AG04449 (cell line): ENCODE results near the gene FCGBP.
"Not testable (repeated sequence)": the region's sequence is repeated elsewhere in the genome, so short reads cannot be mapped to it uniquely, and the experiment has no call there.

Experiments used
- CTCF ChIA-PET: fragments of 350-600 bp; formaldehyde crosslinking; extraction: SDS; loops from one replicate; lab custom pipeline; 2021; ENCODE audit warnings: antibody characterized with exemption; lab: Yijun Ruan, JAX
- POLR2A ChIA-PET: fragments of 400-600, 350-600 bp; formaldehyde crosslinking; extraction: SDS; loops from one replicate; lab custom pipeline; 2020; ENCODE audit warnings: antibody characterized with exemption, inconsistent platforms; lab: Yijun Ruan, JAX
- DNase-seq: peaks from one replicate; pipeline ENCODE4 v3.0.0-alpha.2; 2010; ENCODE audit warnings: low read depth, low spot score
- H3K4me3 ChIP-seq: 2 replicates; pipeline ENCODE4 v1.5.1; 2011; ENCODE audit warnings: low read depth, mild to moderate bottlenecking, control low read depth, low read length
- TF ChIP-seq, protein P1 (sequence below): IDR thresholded peaks from one replicate; pipeline ENCODE4 v1.5.1; 2011; ENCODE audit warnings: mild to moderate bottlenecking, moderate library complexity, low read length, control low read depth, inconsistent platforms; ENCODE audit not compliant: insufficient read depth; ENCODE audit errors: missing control alignments

FCGBP gene

GRCh38 chr19:39966617-39967016 lies 32.2 kb upstream of the FCGBP start:
- ChIA-PET POLR2A (no interaction called here), CTCF (no interaction called here)
- no peak overlapping the region for H3K4me3 ChIP-seq
- DNase-seq: no peak
- TF ChIP-seq, protein P1, sequence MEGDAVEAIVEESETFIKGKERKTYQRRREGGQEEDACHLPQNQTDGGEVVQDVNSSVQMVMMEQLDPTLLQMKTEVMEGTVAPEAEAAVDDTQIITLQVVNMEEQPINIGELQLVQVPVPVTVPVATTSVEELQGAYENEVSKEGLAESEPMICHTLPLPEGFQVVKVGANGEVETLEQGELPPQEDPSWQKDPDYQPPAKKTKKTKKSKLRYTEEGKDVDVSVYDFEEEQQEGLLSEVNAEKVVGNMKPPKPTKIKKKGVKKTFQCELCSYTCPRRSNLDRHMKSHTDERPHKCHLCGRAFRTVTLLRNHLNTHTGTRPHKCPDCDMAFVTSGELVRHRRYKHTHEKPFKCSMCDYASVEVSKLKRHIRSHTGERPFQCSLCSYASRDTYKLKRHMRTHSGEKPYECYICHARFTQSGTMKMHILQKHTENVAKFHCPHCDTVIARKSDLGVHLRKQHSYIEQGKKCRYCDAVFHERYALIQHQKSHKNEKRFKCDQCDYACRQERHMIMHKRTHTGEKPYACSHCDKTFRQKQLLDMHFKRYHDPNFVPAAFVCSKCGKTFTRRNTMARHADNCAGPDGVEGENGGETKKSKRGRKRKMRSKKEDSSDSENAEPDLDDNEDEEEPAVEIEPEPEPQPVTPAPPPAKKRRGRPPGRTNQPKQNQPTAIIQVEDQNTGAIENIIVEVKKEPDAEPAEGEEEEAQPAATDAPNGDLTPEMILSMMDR: no peak

DNA sequence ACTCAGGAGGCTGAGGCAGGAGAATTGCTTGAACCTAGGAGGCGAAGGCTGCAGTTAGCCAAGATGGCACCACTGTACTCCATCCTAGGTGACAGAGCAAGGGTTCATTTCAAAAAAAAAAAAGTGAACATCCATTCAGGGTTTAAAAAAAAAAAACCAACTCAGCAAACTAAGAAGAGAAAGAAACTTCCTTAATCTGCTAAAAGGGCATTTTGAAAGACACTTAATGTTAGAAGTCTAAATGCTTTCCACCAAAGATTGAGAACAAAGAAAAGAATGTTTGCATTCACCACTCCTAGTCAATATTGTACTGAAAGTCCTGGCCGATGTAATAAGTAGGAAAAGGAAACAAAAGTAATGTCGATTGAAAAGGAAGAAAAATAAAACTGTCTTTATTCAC lies 29.5 kb upstream of the FCGBP start:
- TF ChIP-seq, protein P1: no peak
- H3K4me3 ChIP-seq: no peak overlapping the region
- POLR2A ChIA-PET: no interaction called here
- no peak for DNase-seq
- CTCF ChIA-PET: no interaction called here

DNA sequence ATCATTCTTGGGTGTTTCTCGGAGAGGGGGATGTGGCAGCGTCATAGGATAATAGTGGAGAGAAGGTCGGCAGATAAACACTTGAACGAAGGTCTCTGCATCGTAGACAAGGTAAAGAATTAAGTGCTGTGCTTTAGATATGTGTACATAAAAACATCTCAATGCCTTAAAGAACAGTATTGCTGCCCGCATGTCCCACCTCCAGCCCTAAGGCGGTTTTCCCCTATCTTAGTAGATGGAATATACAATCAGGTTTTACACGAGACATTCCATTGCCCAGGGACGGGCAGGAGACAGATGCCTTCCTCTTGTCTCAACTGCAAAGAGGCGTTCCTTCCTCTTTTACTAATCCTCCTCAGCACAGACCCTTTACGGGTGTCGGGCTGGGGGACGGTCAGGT lies 25.0 kb upstream of the FCGBP start:
- POLR2A ChIA-PET, DNase-seq, CTCF ChIA-PET, H3K4me3 ChIP-seq: not testable (repeated sequence)

DNA sequence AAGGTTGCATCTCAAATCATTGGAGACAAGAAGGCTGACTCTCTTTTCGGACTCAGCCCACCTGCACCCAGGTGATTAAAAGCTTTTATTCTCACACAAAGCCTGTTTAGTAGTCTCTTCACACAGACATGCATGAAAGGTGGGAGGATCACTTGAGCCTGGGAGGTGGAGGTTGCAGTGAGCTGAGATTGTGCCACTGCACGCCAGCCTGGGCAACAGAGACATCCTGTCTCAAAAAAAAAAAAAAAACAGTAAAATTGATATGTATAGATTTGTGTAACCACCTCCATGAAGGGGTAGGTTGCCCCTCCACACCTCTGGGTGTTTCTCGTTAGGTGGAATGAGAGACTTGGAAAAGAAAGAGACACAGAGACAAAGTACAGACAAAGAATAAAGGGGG lies 24.5 kb upstream of the FCGBP start:
- POLR2A ChIA-PET, CTCF ChIA-PET, DNase-seq, H3K4me3 ChIP-seq: not testable (repeated sequence)

GRCh38 chr19:39957886-39958285 lies 23.5 kb upstream of the FCGBP start:
- H3K4me3 ChIP-seq, CTCF ChIA-PET, DNase-seq: not testable (repeated sequence)
- POLR2A ChIA-PET: interaction anchor here (1.0 kb wide), 1 partner anchor 13 kb away, joined by 3 read pairs; the partner anchor contains the start of gene PSMC4

DNA sequence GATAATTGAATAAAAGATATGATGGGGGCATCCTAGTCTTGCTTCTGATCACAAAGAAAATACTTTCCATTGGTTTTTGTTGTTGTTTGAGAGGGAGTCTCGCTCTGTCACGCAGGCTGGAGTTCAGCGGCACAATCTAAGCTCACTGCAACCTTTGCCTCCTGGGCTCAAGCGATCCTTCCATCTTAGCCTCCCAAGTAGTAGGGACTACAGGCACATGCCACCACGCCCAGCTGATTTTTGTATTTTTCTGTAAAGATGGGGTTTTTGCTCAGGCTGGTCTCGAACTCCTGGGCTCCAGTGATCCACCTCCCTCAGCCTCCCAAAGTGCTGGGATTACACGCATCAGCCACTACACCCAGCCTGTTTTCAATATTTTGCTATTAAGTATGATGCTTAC lies 19.5 kb upstream of the FCGBP start:
- H3K4me3 ChIP-seq: no peak overlapping the region
- TF ChIP-seq, protein P1: no peak
- POLR2A ChIA-PET: no interaction called here
- CTCF ChIA-PET: interaction anchor here (1.1 kb wide), 1 partner anchor 16 kb away, joined by 3 read pairs; no protein-coding TSS in a partner anchor
- DNase-seq: no peak

DNA sequence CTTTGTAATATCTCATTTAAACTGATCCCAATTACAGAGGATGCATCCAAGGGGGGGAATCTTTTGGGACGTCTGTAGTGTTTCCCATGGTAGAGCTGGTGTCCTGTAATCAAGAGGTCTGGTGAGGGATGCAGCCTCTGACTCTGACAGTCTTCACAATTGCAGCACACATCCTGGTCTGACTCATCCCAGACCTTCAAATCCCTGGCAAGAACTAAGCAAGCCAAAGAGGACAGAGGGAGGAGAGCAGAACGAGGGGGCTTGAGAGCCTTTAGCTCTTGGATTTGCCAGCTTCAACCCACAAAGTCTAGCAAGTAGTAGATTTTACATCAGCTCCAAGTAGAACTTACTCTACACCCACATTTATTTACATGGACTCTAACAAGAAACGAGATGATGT lies 17.3 kb upstream of the FCGBP start:
- TF ChIP-seq, protein P1: no peak
- H3K4me3 ChIP-seq: no peak overlapping the region
- ChIA-PET POLR2A (no interaction called here), CTCF (interaction anchor here (1.0 to 1.1 kb wide), 2 partner anchors 19 to 23 kb away, joined by 3 to 5 read pairs; partner anchors contain the start of gene PSMC4)
- no peak for DNase-seq

DNA sequence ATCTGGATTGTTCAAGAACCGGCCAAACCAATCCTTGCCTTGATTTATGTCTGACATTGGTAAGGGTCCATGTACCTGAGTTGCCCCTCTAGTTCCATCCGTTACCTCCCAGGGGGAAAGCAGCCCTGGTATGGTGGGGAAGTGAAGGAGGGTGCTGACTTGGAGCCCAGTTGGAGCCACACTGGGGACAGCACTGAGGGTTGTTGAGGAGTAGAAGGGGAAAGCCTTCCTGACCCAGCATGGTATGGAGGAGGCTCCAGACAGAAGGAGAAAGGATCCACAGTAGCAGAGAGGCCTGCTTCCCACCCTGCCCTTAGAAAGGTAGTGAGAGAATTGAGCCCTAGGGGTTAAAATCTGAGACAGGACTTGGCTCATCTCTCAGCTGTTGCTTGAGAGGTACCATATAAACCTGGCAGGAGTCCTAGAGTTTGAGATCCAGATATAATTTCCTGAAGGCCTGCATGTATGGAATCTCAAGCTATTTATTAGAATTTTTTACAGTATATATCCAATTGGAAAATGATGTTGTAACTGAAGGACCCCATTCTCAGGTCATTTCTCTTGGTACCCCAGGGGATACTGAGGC lies 16.7 kb upstream of the FCGBP start:
- POLR2A ChIA-PET: no interaction called here
- H3K4me3 ChIP-seq: no peak overlapping the region
- TF ChIP-seq, protein P1: no peak
- CTCF ChIA-PET: interaction anchor here (1.0 to 1.1 kb wide), 2 partner anchors 19 to 22 kb away, joined by 3 to 5 read pairs; partner anchors contain the start of gene PSMC4
- no peak for DNase-seq
